Trophoblast cell (in vitro differentiated cells and primary cell): ENCODE measurements around the gene APAF1.
A peak's percentile ranks its signal among the peaks of the same experiment; 100 is the strongest.

Experiments
- DNase-seq, 2 donors: peaks; one replicate each; pipeline ENCODE4 v3.0.0-alpha.2; 2016
- H2AFZ ChIP-seq: 2 replicates; pipeline ENCODE4 v1.6.1; 2013; ENCODE audit warnings: low read length, moderate library complexity, mild to moderate bottlenecking; ENCODE audit not compliant: insufficient read depth, poor library complexity
- H2AK5ac ChIP-seq: 2 replicates; pipeline ENCODE4 v1.6.1; 2013; ENCODE audit warnings: mild to moderate bottlenecking, low read length
- H2BK120ac ChIP-seq: 2 replicates; pipeline ENCODE4 v1.6.1; 2013; ENCODE audit warnings: low read length, mild to moderate bottlenecking, moderate library complexity; ENCODE audit not compliant: insufficient read depth, poor library complexity
- H2BK12ac ChIP-seq: 2 replicates; pipeline ENCODE4 v1.6.1; 2013; ENCODE audit warnings: mild to moderate bottlenecking, low read length, moderate library complexity
- H2BK5ac ChIP-seq: 2 replicates; pipeline ENCODE4 v1.6.1; 2013; ENCODE audit warnings: low read length, low read depth, moderate library complexity, mild to moderate bottlenecking; ENCODE audit not compliant: poor library complexity
- H3K14ac ChIP-seq: 2 replicates; pipeline ENCODE4 v1.6.1; 2013; ENCODE audit warnings: mild to moderate bottlenecking, low read length
- H3K18ac ChIP-seq: 2 replicates; pipeline ENCODE4 v1.6.1; 2013; ENCODE audit warnings: mild to moderate bottlenecking, low read length
- H3K23ac ChIP-seq: 2 replicates; pipeline ENCODE4 v1.6.1; 2013; ENCODE audit warnings: low read length
- H3K27ac ChIP-seq: 2 replicates; pipeline ENCODE4 v1.5.1; 2013; ENCODE audit warnings: low read depth, mild to moderate bottlenecking, inconsistent platforms, low read length, moderate library complexity
- H3K27me3 ChIP-seq: 2 replicates; pipeline ENCODE4 v1.6.1; 2013; ENCODE audit warnings: inconsistent platforms, mild to moderate bottlenecking, low read length, moderate library complexity; ENCODE audit not compliant: insufficient read depth
- H3K36me3 ChIP-seq, 2 experiments: 1 replicate in 1 of 2; 2 replicates in 1 of 2; pipeline ENCODE4 v1.6.1; 2013; ENCODE audit warnings: low read length in 2 of 2, mild to moderate bottlenecking in 2 of 2, moderate library complexity in 1 of 2; ENCODE audit not compliant: insufficient read depth in 2 of 2, control insufficient read depth in 1 of 2
- H3K4ac ChIP-seq: 2 replicates; pipeline ENCODE4 v1.6.1; 2013; ENCODE audit warnings: low read depth, mild to moderate bottlenecking, low read length, moderate library complexity
- H3K4me1 ChIP-seq, 2 experiments: 1 replicate in 1 of 2; 2 replicates in 1 of 2; pipeline ENCODE4 v1.6.1; 2013; ENCODE audit warnings: low read length in 2 of 2, mild to moderate bottlenecking in 2 of 2, moderate library complexity in 1 of 2; ENCODE audit not compliant: insufficient read depth in 2 of 2, control insufficient read depth in 1 of 2
- H3K4me2 ChIP-seq: 2 replicates; pipeline ENCODE4 v1.6.1; 2013; ENCODE audit warnings: inconsistent platforms, mild to moderate bottlenecking, low read length, moderate library complexity
- H3K4me3 ChIP-seq: 2 replicates; pipeline ENCODE4 v1.5.1; 2013; ENCODE audit warnings: mild to moderate bottlenecking, low read depth, low read length, inconsistent platforms
- H3K79me1 ChIP-seq: one replicate; pipeline ENCODE4 v1.6.1; 2013; ENCODE audit warnings: low read length
- H3K79me2 ChIP-seq: 2 replicates; pipeline ENCODE4 v1.6.1; 2013; ENCODE audit warnings: low read length, mild to moderate bottlenecking; ENCODE audit not compliant: control insufficient read depth, insufficient read depth, poor library complexity
- H3K9ac ChIP-seq: 2 replicates; pipeline ENCODE4 v1.6.1; 2013; ENCODE audit warnings: mild to moderate bottlenecking, low read length
- H3K9me3 ChIP-seq: 2 replicates; pipeline ENCODE4 v1.6.1; 2013; ENCODE audit warnings: low read depth, mild to moderate bottlenecking, control low read depth, inconsistent platforms, low read length; ENCODE audit not compliant: insufficient read depth
- H4K12ac ChIP-seq: 2 replicates; pipeline ENCODE4 v1.6.1; 2013; ENCODE audit warnings: low read depth, mild to moderate bottlenecking, low read length, moderate library complexity
- H4K8ac ChIP-seq: 2 replicates; pipeline ENCODE4 v1.6.1; 2013; ENCODE audit warnings: low read depth, mild to moderate bottlenecking, low read length, moderate library complexity
- H4K91ac ChIP-seq: one replicate; pipeline ENCODE4 v1.6.1; 2013; ENCODE audit warnings: low read depth, mild to moderate bottlenecking, low read length, moderate library complexity
- WGBS: extraction: QIAGEN DNeasy Blood & Tissue Kit; methylation state at CpG from one replicate; pipeline ENCODE4 v1.1.7; 2013; ENCODE audit warnings: missing lambda C conversion rate; ENCODE audit not compliant: insufficient read length, insufficient coverage; ENCODE audit errors: extremely low coverage; 5-methylcytosine and 5-hydroxymethylcytosine counted together

The APAF1 gene

GRCh38 chr12:98606359-98606988 is 38.6 kb upstream of the APAF1 start:
- Histone ChIP-seq H2AFZ (no peak overlapping the region), H3K79me1 (no peaks in the 10 kb centered on the region), H4K12ac (no peak overlapping the region), H3K9me3 (no peaks in the 10 kb centered on the region), H3K9ac (no peak overlapping the region), H3K4me2 (no peak overlapping the region), H3K36me3 (peaks cover 8 to 16% of the 10 kb centered on the region in 2 experiments), H4K8ac (no peak overlapping the region), H4K91ac (no peak overlapping the region), H3K79me2 (no peaks in the 10 kb centered on the region), H3K23ac (no peak overlapping the region), H3K4ac (no peak overlapping the region), H2BK5ac (no peak overlapping the region), H3K27me3 (no peaks in the 10 kb centered on the region), H3K4me1 (no peaks in the 10 kb centered on the region), H2AK5ac (no peak overlapping the region), H3K14ac (no peak overlapping the region), H2BK12ac (no peak overlapping the region), H2BK120ac (no peak overlapping the region), H3K4me3 (no peak overlapping the region), H3K18ac (no peak overlapping the region), H3K27ac (no peak overlapping the region)
- DNase-seq, result no peak
- no CpG with 5 or more reads among the region's 2 CpGs for WGBS

- Histone ChIP-seq H3K27me3 (no peaks in the 10 kb centered on the region), H3K9ac (no peak overlapping the region), H3K23ac (no peak overlapping the region), H2BK120ac (no peak overlapping the region), H3K4me2 (no peak overlapping the region), H3K14ac (no peak overlapping the region), H3K79me1 (no peaks in the 10 kb centered on the region), H2BK12ac (no peak overlapping the region), H3K36me3 (peaks cover 0 to 2% of the 10 kb centered on the region in 2 experiments), H2AK5ac (no peak overlapping the region), H4K8ac (no peak overlapping the region), H3K4me1 (no peaks in the 10 kb centered on the region), H3K4me3 (no peak overlapping the region), H4K12ac (no peak overlapping the region), H3K9me3 (no peaks in the 10 kb centered on the region), H3K27ac (no peak overlapping the region), H2BK5ac (no peak overlapping the region), H2AFZ (no peak overlapping the region), H3K18ac (no peak overlapping the region), H4K91ac (no peak overlapping the region), H3K4ac (no peak overlapping the region), H3K79me2 (no peaks in the 10 kb centered on the region)
- no peak for DNase-seq
- WGBS, result no CpG with 5 or more reads among the region's 2 CpGs
Observed at GRCh38 chr12:98610596-98610995, 34.5 kb upstream of the APAF1 start.

- Histone ChIP-seq H3K79me2 (no peaks in the 10 kb centered on the region), H3K4me2 (no peak overlapping the region), H4K8ac (no peak overlapping the region), H3K18ac (no peak overlapping the region), H3K4me1 (no peaks in the 10 kb centered on the region), H3K27ac (no peak overlapping the region), H3K9me3 (no peaks in the 10 kb centered on the region), H3K23ac (no peak overlapping the region), H2BK12ac (no peak overlapping the region), H3K27me3 (no peaks in the 10 kb centered on the region), H2BK5ac (no peak overlapping the region), H2AK5ac (no peak overlapping the region), H3K79me1 (no peaks in the 10 kb centered on the region), H4K12ac (no peak overlapping the region), H3K36me3 (peaks cover 0 to 2% of the 10 kb centered on the region in 2 experiments), H4K91ac (no peak overlapping the region), H2BK120ac (no peak overlapping the region), H2AFZ (no peak overlapping the region), H3K14ac (no peak overlapping the region), H3K4me3 (no peak overlapping the region), H3K4ac (no peak overlapping the region), H3K9ac (no peak overlapping the region)
- WGBS, result no CpG with 5 or more reads among the region's 5 CpGs
- DNase-seq, result no peak
Observed at GRCh38 chr12:98612696-98613334, 32.3 kb upstream of the APAF1 start.

GRCh38 chr12:98618952-98619351 is 26.1 kb upstream of the APAF1 start:
- Histone ChIP-seq H3K27me3 (no peaks in the 10 kb centered on the region), H2BK120ac (no peak overlapping the region), H3K4me3 (no peak overlapping the region), H3K36me3 (no peaks in the 10 kb centered on the region), H3K23ac (no peak overlapping the region), H3K9me3 (no peaks in the 10 kb centered on the region), H3K79me1 (no peaks in the 10 kb centered on the region), H3K4me2 (no peak overlapping the region), H3K27ac (no peak overlapping the region), H4K12ac (no peak overlapping the region), H3K4me1 (no peaks in the 10 kb centered on the region), H3K79me2 (no peaks in the 10 kb centered on the region), H2BK12ac (no peak overlapping the region), H3K14ac (no peak overlapping the region), H2AFZ (no peak overlapping the region), H3K9ac (no peak overlapping the region), H2BK5ac (no peak overlapping the region), H4K91ac (no peak overlapping the region), H3K4ac (no peak overlapping the region), H4K8ac (no peak overlapping the region), H3K18ac (no peak overlapping the region), H2AK5ac (no peak overlapping the region)
- 100% methylated on average over 1 of the region's 4 CpGs for WGBS
- DNase-seq, result peak in 1 of 2 donors; percentile 20
